ENCODE measurements around the gene LUZP1.
A peak's percentile ranks its signal among the peaks of the same experiment; 100 is the strongest.

Gene LUZP1

DNA sequence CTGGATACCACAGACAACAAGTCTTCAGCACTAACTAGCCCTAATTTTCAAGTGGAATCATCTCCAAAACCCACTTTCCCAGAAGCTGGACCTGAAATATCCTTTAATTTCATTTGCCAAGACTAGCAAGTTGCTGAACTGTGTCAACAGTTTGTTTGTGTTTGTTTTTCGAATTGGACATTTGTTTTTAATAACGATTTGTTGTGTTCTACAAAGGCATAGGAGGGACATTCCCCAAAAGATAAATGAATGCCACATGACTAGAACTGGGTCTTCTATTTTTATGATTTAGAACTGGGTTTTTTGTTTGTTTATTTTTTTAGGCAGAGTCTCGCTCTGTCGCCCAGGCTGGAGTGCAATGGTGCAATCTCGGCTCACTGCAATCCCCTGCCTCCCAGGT lies 17.9 kb downstream of the LUZP1 start:
- DNase-seq (ENCODE audit: low read depth): no peak

DNA sequence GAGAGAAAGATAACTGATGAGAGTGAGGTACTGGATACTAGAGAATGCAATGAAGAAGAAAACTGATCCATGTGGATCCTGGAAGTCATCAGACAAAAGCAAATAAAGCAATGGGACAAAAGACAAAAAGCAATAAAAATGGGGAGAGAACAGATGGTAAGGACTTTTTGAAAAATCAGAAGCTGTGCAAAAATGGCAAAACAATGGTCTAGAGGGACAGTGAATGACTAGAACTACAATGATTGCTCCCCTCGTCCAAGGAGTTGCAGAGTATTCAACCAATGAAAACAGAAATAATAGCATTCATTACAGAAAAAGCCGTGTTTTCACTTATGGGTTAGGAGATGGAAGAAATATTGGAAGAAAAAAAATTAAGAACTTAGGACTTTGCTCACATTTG lies 18.5 kb downstream of the LUZP1 start:
- no peak for DNase-seq (ENCODE audit: low read depth)

DNA sequence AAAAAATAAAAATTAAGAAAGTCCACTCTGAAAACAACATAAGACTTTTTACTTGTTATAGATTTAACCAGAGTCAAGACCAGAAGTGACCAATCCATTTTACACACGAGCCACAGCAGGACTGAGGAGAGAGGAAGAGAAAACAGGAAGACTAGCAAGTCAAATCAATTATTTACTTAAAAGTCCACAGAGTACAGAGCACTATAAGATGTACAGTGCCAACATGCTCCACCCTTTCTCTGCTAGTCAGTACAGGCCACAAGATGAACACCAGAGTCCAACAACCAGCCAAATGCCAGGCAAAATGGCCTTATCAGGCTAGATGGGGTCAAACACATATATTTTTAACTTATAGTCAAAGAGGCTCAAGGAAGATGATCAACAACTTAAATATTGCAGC lies 19.5 kb downstream of the LUZP1 start:
- DNase-seq (ENCODE audit: low read depth): no peak

DNA sequence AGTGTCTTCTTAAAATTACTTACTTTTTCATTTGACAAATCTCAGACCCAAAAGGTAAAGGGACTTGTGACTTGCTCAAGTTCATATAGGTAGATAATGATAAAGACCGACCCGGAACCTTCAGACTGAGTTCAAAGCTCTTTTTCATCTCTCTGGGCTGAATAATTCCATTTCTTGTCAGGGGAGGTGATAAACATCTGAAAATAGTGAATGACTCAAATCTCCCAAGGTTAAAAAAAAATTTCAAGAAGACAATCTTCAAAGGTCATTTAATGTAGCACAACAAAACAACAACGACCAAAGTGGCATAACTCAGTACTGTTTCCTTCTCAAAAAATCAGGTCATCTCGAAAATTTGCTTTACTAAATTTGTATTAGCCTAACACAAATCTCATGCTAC lies 20.6 kb downstream of the LUZP1 start:
- no peak for DNase-seq (ENCODE audit: low read depth)

DNA sequence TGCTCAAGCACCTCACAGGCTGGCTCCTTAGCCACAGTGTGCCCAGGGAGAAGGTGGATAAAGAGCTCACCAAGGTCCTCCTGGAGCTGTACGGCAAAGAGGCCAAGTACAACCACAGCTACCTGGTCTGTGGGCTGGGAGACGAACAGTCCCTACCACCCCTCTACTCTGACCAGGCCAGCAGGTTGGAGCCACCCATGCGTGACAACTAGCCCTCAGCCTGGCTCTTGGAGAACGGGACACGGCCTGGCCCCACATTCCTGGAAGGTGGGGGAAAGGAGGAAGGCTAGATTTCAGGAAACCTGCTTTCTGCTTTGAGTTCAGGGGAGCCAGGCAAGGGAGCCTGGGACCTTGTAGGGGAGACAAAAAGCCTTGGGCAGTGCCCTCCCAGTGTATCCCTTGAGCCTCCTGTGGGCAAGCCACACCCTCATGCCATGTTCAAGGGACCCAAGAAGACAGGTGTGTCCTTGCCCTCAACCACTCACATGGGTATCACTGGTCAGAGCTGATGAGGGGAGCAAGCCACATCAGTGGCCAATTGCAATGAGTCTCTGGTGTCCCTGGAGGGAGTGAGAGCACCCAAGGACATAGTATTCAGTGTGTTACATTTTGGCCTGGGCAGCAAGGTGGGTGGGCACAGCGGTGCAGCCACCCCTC lies 27.6 kb downstream of the LUZP1 start:
- no peak for DNase-seq (ENCODE audit: low read depth)

DNA sequence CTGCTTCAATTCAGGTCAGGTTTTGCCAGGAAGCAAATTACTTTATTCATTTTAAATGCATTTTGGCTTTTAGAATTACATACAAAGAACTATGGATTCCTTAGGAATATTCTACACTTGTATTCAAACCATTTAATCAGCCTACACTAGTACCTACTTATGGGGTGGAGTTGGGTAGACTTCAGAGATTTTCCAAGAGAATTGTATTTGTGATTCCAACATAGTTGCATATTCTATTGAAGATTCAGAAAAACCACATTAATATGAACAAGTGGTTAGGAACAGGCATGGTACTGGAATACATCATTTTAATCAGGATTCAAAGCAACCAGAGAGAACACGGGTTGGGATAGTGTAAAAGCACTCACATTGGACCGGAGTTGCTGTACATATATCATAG lies 33.4 kb downstream of the LUZP1 start:
- DNase-seq (ENCODE audit: low read depth): no peak

DNA sequence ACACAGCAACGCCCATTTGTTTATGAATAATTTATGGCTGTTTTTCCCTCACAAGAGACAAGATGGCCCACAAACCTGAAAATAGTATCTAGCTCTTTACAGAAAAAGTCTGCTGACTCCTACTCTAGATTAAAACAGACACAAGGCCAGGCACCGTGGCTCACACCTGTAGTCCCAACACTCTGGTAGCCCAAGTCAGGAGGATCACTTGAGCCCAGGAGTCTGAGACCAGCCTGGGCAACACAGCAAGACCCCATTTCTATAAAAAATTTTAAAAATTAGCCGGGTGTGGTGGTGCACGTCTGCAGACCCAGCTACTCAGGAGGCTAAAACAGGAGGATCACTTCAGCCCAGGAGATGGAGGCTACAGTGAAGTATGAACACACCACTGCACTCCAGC lies 34.6 kb downstream of the LUZP1 start:
- no peak for DNase-seq (ENCODE audit: low read depth)

DNA sequence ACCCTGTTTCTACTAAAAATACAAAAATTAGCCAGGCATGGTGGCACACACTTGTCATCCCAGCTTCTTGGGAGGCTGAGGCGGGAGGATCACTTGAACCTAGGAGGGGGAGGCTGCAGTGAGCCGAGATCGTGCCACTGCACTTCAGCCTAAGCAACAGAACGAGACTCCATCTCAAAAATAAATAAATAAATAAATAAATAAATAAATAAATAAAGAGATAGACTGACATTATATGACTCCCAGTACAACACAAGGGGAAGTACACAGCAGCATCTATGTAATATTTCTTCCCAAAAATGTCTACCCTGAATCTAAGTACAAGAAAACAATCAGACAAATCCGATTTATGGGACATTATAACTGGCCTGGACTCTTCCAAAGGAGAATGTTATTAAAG lies 35.1 kb downstream of the LUZP1 start:
- DNase-seq (ENCODE audit: low read depth): no peak

DNA sequence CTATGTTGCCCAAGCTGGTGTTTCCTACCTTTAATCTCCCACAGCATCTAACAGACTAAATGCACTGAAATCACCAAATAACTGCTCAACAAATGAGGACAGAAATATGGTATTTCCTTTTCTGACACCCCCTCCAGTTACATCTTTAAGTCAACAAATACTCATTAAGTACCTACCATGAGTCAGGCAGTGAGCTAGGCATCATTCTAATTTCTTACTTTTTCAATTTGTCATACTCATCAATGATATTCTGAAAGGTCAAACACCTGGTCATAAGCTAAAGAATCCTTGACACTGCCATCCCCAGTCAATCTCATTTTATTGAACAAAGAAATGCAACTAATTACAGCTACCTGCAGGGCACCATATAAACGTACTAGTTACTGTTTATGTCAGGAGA lies 36.6 kb downstream of the LUZP1 start:
- DNase-seq (ENCODE audit: low read depth): no peak

DNA sequence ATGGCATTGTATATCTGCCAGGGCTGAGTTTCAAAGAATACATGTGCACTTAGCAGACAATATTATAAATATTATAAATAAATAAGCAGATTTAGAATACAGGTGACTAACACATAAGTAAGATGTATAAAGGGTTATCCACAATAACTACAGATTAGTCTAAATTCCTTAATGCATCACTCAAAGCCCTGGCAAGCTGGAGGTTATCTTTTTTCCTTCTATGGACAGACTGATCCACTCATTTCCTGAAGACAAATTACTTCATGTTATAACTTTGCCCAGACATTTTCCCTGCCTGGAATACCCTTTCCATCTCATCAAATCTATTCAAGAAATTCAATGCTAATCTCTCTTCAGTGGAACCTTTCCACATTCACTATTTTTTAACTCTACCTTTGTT lies 38.8 kb downstream of the LUZP1 start:
- no peak for DNase-seq (ENCODE audit: low read depth)

DNA sequence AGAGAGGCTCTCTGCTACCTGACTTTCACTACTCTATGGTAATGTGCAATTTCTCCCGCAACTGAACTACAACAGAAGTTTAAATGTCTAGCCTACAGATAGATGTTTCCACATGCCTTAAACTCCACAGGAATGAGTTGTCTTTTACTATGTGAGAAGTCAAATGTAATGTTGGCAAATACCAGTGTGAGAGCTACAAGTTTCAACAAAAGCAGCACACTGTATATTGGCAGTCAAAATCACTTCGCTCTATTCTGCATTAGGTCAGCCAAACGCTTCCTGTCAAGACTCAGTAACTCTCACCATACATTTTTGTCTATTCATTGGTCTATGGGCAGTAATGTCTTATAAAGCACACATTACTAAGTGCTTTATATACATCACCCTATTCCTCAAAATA lies 41.9 kb downstream of the LUZP1 start:
- no peak for DNase-seq (ENCODE audit: low read depth)

DNA sequence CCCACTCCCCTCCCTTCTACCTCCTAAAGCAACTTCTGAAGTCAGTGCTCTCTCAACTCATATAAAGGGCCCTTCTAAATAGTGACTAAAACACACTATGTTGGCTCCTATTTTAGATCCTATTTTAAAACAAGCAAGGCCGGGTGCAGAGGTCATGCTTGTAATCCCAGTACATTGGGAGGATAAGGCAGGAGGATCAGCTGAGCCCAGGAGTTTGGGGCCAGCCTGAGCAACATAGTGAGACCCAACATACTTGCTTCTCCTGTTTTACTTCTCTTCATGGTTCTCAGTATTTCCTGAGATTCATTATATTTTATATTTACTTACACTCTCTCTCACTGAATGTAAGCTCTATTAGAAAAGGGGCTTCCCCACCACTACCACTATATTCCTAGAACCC lies 42.5 kb downstream of the LUZP1 start:
- no peak for DNase-seq (ENCODE audit: low read depth)

DNA sequence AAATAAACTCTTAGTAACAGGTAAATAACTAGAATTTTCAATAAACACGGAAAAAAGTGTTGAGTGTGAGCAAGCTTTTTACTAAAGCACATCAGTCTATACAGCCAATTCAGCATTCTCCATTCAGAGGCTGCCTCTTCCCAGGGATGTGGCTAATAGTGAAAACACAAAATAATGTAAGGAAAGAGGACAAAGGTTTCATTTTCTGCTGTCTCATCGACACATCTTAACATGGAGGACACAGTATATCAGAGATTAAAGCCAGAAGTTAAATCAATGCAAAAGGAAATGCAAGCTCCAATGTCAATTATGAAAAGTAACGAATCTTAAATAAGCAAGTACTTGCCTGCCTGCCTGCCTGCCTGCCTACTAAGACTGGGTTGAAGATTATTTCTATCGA lies 43.2 kb downstream of the LUZP1 start:
- no peak for DNase-seq (ENCODE audit: low read depth)

DNA sequence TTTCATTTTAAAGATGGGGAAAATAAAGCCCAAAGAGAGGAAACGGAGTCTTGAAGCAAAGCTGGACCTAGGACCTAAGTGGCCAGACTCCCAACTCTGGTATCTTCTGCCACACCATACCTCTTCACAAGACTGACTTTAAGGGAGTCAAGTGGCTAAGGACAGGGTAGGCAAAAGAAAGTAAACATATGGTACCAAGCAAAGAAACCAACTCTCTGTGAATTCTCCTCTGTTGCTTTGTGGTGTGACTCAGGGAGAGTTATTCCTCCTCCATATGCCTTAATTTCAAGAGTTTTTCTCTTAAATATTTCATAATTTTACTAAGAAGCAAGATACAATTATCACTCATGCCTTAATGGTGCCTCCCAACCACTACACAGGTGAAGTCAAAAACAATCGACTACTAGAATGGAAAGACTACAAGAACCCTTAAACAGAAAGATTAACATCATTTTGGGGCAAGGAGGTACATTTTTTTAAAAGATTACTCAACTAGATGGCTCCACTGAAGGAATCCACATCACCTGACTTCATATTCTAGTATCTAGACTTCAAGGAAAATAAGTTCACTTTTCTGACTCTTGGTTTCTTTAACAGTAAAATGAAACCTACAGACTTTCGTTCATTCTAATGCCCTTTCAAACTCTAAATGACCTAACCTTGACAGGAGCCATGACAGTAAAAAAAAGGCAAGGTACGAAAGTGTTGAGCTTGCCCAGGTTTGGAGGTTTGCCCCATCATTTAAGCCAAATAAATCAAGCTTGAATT lies 44.2 kb downstream of the LUZP1 start:
- DNase-seq (ENCODE audit: low read depth): no peak

DNA sequence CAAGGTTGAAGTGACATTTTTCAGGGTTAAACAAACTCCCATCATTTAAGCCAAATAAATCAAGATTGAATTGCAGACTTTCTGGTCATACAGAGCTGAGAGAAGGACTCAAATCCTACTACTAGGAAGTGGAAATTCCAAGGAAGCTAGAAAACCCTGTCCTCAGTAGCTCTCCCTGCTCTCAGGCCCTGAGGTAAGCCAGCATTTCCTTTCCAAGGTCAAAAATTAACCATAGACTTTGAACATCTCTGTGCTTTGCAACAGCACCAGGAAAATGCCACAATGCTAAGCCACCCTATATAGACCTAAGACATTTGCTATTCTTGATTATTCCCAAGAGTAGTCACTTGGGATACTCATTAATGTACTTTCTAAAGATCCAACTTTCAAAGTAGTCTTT lies 45.1 kb downstream of the LUZP1 start:
- DNase-seq (ENCODE audit: low read depth): no peak

DNA sequence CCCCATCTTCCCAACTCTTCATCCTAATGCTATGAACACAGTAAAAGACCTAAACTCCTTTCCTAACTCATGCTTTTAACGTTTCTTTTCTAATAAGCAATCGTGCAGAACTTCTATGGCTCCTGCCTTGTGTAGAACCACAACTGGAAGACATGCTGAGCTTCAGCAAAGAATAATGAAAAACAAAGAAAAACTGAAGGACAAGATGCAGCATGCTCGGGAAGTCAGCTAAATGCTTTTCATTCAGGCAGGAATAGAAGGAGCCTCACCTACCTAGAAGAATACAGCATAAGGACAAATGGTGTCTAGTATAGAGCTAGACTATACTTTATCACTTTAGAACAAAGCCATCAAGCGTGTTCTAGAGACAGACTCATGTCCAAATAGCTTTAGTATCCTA lies 45.9 kb downstream of the LUZP1 start:
- DNase-seq (ENCODE audit: low read depth): no peak

DNA sequence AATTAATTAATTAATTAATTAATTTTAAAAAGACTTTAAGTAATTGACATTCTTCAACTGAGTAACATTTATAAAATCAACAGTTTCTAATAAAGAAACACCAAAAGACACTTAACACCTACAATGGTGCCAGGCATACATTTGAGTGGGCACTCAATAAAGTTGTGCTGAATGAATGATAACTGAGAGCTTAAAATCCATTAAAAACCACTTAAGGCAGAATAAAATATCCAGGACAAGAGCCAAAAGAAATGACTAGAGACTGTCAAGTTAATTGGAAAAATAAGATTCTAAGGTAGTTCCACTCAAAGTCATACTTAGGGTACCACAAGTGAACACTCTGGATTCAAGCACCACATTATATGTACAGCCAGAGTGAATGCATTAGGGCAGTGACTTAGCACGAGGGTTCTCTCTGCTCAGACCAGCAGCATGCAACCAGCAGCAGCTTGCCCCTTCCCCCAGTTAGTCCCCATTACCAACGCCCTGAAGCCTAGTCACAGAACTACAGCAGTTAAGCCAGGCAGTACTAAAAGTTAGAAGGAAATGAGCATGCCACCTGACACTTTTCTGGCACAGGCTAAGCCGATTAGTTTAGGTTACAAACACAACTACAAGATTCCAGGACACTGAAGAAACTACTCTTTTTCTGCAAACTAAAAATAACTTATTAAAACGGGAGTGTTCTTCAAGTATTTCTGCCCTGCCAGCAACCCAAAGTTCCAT lies 46.5 kb downstream of the LUZP1 start:
- DNase-seq (ENCODE audit: low read depth): no peak

DNA sequence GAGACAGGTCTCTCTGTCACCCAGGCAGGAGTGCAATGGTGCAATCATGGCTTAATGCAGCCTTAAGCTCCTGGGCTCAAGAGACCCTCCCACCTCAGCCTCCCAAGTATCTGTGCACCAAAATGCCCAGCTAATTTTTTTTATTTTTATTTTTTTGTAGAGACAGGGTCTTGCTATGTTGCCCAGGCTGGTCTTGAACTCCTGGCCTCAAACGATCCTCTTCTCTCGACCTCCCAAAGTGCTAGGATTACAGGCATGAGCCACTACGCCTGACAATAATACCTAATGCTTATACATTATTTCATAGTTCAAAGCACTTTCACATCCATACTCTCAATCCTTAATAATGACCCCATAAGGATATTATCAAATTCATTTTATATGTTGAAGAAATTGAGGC lies 48.3 kb downstream of the LUZP1 start:
- DNase-seq (ENCODE audit: low read depth): no peak

DNA sequence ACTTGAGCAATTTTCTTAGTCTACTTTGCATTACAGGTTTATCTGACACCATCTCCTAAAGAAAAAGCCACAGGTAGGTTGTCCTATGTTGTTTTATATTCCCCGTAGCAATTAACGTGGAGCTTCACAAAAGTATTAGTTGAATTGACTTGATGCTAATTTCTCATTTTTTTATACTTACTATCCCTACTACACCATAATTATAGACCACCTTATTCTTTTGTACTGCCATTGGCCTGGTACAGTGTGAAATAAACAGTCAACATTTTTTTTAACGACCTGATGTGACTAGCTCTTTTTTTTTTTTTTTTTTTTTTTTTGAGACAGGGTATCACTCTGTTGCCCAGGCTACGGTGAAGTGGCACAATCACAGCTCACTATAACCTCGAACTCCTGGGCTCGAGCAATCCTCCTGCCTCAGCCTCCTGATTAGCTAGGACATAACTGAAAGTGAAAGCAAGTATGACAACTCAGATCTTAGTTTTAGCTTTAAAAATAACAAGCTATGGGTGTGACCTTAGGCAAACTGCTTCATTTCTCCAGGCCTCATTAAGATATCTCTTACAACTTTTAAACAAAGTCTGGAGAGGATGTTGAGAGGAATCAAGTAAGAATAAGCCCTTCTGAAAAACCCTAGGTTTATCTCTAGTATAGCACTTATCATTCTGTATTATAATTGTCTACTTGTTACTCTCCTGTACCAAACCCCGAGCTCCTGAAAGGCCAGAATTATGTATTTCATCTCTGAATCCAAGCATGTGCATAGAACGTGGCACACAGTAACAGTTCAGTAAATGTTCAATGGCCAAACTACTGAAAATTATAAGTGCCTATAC lies 49.5 kb downstream of the LUZP1 start:
- peak; percentile 24 for DNase-seq (ENCODE audit: low read depth)

DNA sequence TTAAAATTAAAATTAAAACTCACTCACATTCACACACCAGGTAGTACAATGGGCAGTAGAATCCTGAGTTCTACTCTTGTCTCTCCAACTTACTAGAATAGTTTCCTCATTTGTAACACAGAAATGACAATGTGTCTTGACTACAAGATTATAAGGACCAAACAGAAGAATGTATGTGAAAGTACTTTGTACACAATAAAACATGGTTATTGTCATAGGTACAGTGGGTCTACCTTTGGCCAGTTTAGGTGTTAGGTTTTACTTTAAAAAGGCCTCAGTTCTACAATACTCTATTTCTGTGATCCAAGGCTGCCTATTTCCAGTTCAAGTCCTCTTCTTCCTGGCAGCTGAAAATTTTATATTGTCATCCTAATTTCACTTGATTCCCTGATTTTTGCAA lies 50.2 kb downstream of the LUZP1 start:
- DNase-seq (ENCODE audit: low read depth): no peak

DNA sequence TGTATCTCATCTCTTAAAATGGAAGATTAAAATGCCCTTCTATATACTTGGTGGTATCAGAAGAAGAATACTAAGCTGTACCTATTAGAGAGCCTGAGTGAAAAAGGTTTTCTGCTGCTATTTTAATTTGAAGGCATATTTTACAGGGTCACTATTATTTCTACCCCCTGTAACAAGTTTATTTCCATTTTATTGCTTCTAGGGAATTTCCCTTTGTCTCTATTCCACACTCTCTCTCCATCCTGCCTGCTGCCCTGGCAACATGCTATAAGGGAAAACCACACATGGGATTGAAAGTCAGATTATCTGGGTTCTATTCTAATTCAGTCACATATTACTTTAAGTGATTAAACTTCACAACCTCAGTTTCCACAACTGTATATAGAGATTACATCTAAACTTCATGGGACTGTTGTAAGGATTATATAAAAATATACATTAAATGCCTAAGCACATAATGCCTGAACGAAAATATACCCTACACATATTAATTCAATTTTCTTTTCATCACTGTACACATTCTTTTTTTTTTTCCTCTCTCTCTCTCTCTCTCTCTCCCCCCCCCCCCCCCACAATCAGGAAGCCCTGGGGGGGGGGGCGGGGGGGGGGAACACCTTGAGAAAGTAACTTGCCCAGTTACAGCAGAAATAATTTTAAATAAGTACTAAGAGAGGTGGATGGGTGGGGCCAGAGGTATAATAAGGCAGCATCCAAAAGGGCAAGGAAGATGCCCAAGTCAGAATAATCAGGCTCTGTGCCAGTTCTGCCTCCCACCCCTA lies 51.5 kb downstream of the LUZP1 start:
- no peak for DNase-seq (ENCODE audit: low read depth)

Measured in activated T-helper 1 cell treated with Interleukin-2 at 50 U/mL for 16 hours (primary cell).